Activated B cell treated with CpG ODN at 0.5 μM for 24 hours (primary cell): ENCODE results near the gene MCM8. TPM values are rescaled to one million over a fixed set of nuclear protein-coding genes. Genes with fewer than 3 reads are reported as not detected.

ENCODE experiments used
- ATAC-seq: fragments of 200-7000 bp; cut with Tn5 transposase; one replicate; pipeline ENCODE4 v1.10.0; 2021; ENCODE audit warnings: low read depth, mild to moderate bottlenecking, moderate library complexity
- CTCF ChIA-PET: fragments of 350-600 bp; sonication (Branson Sonifier 250); formaldehyde crosslinking; loops from one replicate; lab custom pipeline; 2021; ENCODE audit warnings: antibody characterized with exemption; lab: Charles Lee
- POLR2A ChIA-PET: fragments of 350-600 bp; sonication (Branson Sonifier 250); formaldehyde crosslinking; loops from one replicate; lab custom pipeline; 2021; ENCODE audit warnings: antibody characterized with exemption; lab: Charles Lee
- DNase-seq: peaks from one replicate; pipeline ENCODE4 v3.0.0; 2022
- H3K27ac Mint-ChIP-seq: one replicate; pipeline ENCODE4 v1.8.0; 2020; ENCODE audit warnings: mixed read lengths
- H3K27me3 Mint-ChIP-seq: one replicate; pipeline ENCODE4 v1.8.0; 2021; ENCODE audit warnings: mixed read lengths
- H3K36me3 Mint-ChIP-seq: one replicate; pipeline ENCODE4 v1.8.0; 2021; ENCODE audit warnings: low read depth, mixed read lengths
- H3K4me1 Mint-ChIP-seq: one replicate; pipeline ENCODE4 v1.8.0; 2021; ENCODE audit warnings: mixed read lengths
- H3K4me3 Mint-ChIP-seq: one replicate; pipeline ENCODE4 v1.8.0; 2020; ENCODE audit warnings: mild to moderate bottlenecking, mixed read lengths
- H3K9me3 Mint-ChIP-seq: one replicate; pipeline ENCODE4 v1.8.0; 2020; ENCODE audit warnings: mixed read lengths
- CTCF ChIP-seq: fragments of 200-600 bp; IDR thresholded peaks from one replicate; pipeline ENCODE4 v1.8.0; 2022; ENCODE audit warnings: antibody characterized with exemption, mild to moderate bottlenecking
- intact Hi-C: fragments of 100-400 bp; cut with micrococcal nuclease; formaldehyde crosslinking; loops from one replicate; pipeline ENCODE4 v1.15.1; 2024
- total RNA-seq: library from RNA; stranded (reverse); gene quantifications from 2 replicates; pipeline ENCODE4 v1.2.3, GENCODE V29; 2022

MCM8 gene
- total RNA-seq, 1 donor from 2014 or later: 13.0 TPM

- POLR2A ChIA-PET: no interaction called here
- Mint-ChIP-seq H3K27me3 (no peaks in the 10 kb centered on the region), H3K9me3 (no peaks in the 10 kb centered on the region), H3K27ac (no peak overlapping the region), H3K4me1 (no peaks in the 10 kb centered on the region), H3K36me3 (peaks cover 47% of the 10 kb centered on the region), H3K4me3 (no peak overlapping the region)
- intact Hi-C loops: no loop called here
- DNase-seq (no peak), ATAC-seq (no peak)
- CTCF ChIA-PET: interaction anchor here (0.7 kb wide), 1 partner anchor 94 kb away, joined by 3 read pairs; no protein-coding TSS in a partner anchor
- TF ChIP-seq CTCF: no peak
These were observed 24.1 kb downstream of the MCM8 start for GRCh38 chr20:5974531-5974930.

GRCh38 chr20:5975778-5976177 lies 25.3 kb downstream of the MCM8 start:
- no peak for TF ChIP-seq CTCF
- POLR2A ChIA-PET: no interaction called here
- CTCF ChIA-PET: no interaction called here

GRCh38 chr20:5977223-5977622 lies 26.8 kb downstream of the MCM8 start:
- DNase-seq: no peak
- TF ChIP-seq CTCF: no peak
- Mint-ChIP-seq H3K27me3 (no peaks in the 10 kb centered on the region), H3K36me3 (peaks cover 46% of the 10 kb centered on the region), H3K4me1 (no peaks in the 10 kb centered on the region), H3K4me3 (no peak overlapping the region), H3K9me3 (no peaks in the 10 kb centered on the region), H3K27ac (no peak overlapping the region)
- no peak for ATAC-seq
- intact Hi-C loops: no loop called here
- POLR2A ChIA-PET: no interaction called here
- CTCF ChIA-PET: no interaction called here

More at GRCh38 chr20:5975778-5976177, 25.3 kb downstream of the MCM8 start:
- Mint-ChIP-seq H3K4me3 (no peak overlapping the region), H3K36me3 (peaks cover 49% of the 10 kb centered on the region), H3K27me3 (no peaks in the 10 kb centered on the region), H3K27ac (no peak overlapping the region), H3K4me1 (no peaks in the 10 kb centered on the region), H3K9me3 (no peaks in the 10 kb centered on the region)
- intact Hi-C loops: no loop called here
- no peak for ATAC-seq
- DNase-seq: no peak

- no peak for TF ChIP-seq CTCF
- Mint-ChIP-seq H3K4me1 (no peaks in the 10 kb centered on the region), H3K4me3 (no peak overlapping the region), H3K27me3 (no peaks in the 10 kb centered on the region), H3K27ac (no peak overlapping the region), H3K9me3 (no peaks in the 10 kb centered on the region), H3K36me3 (peaks cover 50% of the 10 kb centered on the region)
- no peak for ATAC-seq
- no peak for DNase-seq
- ChIA-PET POLR2A (no interaction called here), CTCF (no interaction called here)
- intact Hi-C loops: no loop called here
These were observed 27.5 kb downstream of the MCM8 start for GRCh38 chr20:5977975-5978374.

GRCh38 chr20:5979801-5980200 lies 29.3 kb downstream of the MCM8 start:
- ChIA-PET POLR2A (no interaction called here), CTCF (no interaction called here)
- H3K27me3 Mint-ChIP-seq: no peaks in the 10 kb centered on the region
- no peaks in the 10 kb centered on the region for H3K9me3 Mint-ChIP-seq
- no peak overlapping the region for H3K4me3 Mint-ChIP-seq
- intact Hi-C loops: no loop called here
- no peak for DNase-seq
- no peak overlapping the region for H3K27ac Mint-ChIP-seq
- no peaks in the 10 kb centered on the region for H3K4me1 Mint-ChIP-seq
- no peak for ATAC-seq
- TF ChIP-seq CTCF: no peak
- peaks cover 62% of the 10 kb centered on the region for H3K36me3 Mint-ChIP-seq
